Measurements from ENCODE around the gene MARCHF4.
"Not testable (repeated sequence)": the region's sequence is repeated elsewhere in the genome, so short reads cannot be mapped to it uniquely, and the experiment has no call there.

Gene MARCHF4

DNA sequence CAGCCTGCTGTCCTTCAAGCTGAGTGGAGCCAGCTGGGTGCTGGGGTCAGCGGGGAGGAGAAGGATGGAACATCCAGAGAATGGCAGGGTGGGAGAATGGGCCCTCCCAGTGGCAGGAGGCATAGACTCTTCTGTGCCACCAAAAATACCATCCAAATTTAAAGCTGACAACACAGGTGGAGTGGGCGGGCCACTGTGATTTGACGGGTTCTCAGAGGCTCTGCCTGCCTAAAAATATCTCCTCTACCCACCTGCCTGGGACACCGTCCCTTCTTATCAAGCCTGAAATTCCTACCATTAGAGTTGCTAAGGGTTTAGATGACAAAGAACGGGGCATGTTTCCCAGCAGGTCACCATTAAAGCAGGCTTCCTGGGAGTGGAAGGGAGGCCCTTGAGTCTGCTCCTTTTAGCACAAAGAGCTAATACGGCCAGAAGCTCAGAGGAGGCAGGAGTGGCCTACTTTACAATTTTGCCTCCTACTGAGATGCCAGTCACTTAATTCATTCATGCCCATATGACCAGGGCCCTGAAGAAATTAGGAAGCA, 19.8 kb upstream of the MARCHF4 start:
- DNase-seq (ENCODE audit: low read depth in 2 of 2) = no peak

DNA sequence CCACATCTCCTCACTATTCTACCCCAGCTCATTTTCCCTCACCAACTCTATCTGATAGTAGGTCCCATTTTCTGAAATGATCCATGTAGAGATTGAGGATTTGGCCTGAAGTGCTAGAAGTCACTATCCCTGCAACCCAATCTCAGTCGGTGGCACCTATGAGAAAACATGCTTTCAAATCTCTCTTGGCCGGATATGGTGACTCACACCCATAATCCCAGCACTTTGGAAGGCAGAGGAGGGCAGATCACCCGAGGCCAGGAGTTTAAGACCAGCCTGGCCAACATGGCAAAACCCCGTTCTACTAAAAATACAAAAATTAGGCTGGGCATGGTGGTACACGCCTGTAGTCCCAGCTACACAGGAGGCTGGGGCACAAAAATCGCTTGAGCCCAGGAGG, 19.1 kb upstream of the MARCHF4 start:
- DNase-seq (ENCODE audit: low read depth in 2 of 2) = no peak

DNA sequence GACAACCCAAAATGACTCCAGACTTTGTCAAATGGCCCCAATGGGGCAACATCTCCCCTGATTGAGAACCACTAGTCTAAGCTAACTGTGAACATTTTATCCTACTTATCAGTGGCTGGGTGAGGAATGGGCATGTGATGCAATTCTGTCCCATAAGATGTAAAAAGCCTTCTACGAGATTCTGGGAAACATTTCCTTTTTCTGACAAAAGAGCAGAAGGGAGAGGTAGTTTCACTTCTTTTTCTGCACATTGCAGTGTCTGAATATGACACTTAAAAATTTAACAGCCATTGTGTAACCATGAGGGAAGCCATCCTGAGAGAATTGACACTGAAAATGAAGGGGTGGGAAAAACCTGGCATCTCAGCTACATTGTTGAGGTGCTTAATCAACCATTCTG, 17.3 kb upstream of the MARCHF4 start:
- DNase-seq (ENCODE audit: low read depth in 2 of 2) = peak in 1 of 2 experiments; percentile 36

DNA sequence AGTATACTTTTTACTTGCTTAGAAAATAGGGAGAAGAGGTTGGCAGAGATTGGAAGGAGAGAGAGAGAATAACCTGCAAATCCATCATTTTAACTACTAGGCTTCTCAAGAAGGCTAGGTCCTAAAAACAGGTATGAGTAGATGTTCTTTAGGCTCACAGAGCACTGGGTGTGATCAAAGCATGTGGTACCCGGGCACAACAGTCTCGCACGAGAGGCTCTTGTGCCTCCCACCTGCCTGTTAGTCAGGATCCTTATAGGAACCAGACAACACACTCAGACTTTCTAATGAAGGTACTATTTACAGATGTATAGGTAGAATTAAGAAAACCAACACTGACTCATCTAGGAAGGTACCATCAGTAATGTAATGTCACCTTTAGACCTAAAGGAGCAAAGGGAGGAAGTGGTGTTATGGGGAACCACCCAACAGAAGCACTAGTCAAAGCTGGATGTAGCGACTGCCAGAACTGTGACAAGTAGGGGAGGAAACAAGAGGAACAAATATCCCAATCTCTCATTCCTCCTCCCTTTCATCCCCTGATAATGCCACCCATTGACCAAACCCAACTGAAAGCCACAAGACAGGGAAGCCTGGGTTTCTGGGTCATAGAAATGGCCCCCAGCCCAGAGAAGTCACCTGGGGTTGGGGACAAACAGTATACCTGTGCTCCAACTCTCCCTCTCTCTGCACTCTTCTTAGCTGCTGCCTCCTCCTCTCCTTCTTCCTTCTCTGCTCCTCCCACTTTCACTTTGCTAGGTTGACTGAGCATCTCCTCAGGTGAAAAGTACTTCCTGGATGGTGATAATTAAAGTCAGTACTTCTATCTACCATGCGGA, 16.0 kb upstream of the MARCHF4 start:
- DNase-seq (ENCODE audit: low read depth in 2 of 2) = no peak

DNA sequence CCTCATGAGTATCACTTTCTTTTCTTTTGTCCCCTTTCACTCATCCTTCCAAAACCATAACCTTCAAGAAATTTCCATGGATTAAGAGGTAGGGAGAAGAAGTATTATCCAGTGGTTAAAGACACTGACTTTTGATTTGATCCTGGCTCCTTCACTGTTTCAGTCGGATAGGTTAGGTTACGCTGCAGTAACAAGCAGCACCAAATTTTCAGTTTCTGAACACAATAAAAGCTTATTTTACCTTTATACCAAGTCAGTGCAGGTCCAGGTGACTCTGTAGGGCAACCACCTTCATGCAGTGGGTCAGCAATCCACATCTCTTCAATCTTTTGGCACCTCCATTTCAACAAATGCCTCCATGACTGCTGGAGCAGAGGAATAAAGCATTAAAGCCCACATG, 15.0 kb upstream of the MARCHF4 start:
- no peak for DNase-seq (ENCODE audit: low read depth in 2 of 2)

DNA sequence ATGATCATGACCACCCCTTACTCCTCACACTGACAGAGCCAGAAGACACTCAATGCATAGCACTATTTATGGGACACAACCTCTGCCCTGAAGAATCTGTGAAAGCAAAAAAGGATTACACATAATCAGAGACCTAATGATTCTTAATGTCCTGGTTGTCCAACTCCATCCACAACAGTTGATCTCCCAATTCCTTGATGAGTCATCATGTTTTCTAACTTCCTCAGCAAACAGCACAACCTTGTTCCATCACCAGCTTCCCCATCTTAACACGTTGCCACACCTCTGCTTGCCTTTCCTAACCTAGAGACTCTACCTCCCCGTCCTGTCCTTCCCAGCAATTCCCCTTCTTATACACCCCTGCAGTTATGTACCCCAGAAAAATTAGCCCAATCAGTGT, 13.2 kb upstream of the MARCHF4 start:
- DNase-seq (ENCODE audit: low read depth in 2 of 2) = no peak

DNA sequence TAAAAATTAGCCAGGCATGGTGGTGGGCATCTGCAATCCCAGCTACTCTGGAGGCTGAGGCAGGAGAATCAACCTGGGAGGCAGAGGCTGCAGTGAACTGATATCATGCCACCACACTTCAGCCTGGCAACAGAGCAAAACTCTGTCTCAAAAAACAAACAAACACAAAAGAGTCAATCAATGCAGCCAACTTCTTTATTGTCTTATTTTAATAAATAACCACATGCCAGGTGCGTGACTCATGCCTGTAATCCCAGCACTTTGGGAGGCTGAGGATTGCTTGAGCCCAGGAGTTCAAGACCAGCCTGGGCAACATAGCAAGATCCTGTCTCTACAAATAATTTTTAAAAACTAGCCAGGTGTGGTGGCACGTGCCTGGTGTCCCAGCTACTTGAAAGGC, 12.1 kb upstream of the MARCHF4 start:
- DNase-seq (ENCODE audit: low read depth in 2 of 2) = not testable (repeated sequence)

DNA sequence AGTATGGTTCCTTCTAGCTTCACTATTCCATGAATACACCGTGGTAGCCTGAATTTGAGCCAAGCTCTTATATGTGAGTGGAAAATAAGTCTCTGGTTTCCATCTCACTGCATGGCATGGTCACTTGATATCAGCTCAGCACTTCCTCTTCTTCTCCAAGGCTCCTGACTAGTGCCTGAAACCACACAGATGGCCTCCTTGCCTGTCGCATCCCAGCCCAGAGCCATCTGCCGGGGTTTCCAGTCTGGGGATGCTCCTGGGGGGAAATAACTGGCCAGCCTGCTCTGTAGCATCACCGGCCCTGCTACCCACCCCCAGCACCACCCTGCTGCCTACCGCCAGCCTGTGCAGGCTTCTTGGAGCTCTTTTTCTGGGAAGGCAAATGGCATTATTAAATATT, 7.7 kb upstream of the MARCHF4 start:
- DNase-seq (ENCODE audit: low read depth in 2 of 2) = no peak

DNA sequence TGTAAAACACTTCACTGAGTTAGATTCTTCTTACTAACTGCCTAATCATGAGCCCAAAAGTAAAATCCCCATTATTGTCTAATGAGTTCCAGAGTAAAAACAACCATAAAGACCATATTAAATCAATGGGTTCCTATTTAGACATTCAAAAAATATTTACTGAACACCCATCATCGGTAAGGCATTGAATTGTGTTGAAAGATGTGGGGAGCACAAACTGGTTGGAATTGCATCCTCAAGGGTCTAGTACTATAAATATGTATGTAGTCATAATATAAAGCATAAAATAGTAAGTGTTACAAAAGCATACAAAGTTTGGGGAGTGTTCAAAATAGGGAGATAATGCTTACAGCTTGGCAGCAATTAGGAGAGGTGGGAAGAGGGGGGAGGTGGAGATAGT, 3.0 kb upstream of the MARCHF4 start:
- DNase-seq (ENCODE audit: low read depth in 2 of 2) = peak; percentile 47 to 48

DNA sequence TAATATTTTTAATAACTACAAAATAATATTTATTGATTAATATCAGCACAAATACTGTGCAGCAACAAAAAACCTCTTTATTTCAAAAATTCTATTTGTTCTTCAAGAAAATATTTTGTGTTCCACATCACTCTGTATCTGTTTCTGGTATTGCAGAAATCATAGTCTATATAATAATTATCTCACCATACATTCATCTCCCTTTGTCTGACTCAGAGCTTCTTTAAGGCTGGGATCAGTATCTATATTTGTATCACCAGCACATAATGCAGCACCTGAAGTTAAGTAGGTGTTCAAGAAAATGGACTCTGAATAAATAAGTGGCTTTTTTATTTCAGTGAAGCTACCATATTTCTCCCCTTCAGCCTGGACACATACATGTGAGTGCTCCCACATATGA, 1.6 kb upstream of the MARCHF4 start:
- no peak for DNase-seq (ENCODE audit: low read depth in 2 of 2)

DNA sequence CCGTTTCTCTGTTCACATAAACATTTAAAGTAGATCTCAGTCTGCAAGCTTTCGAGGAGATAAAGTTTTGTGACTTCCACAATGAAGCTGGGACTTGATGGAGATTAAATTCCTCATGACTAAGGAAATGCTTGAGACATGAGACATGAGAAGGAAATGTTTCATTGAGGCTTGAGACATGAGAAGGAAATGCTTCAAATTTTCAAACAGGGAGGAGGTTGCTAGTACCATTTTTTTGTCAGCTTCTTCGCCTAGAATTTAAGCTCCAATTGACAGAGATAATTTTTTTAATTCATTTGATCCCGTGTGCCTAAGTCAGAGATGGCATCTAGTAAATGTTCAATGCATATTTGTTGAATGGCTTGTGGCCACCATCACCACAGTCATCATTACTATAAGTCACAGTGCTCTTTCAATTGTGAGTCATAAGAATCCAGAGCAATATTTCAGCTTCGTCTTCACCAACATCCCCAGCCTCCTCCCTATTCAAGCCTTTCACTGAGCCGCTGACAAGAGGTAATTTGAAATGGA, 543 bp upstream of the MARCHF4 start:
- peak; percentile 77 to 78 for DNase-seq (ENCODE audit: low read depth in 2 of 2)

DNA sequence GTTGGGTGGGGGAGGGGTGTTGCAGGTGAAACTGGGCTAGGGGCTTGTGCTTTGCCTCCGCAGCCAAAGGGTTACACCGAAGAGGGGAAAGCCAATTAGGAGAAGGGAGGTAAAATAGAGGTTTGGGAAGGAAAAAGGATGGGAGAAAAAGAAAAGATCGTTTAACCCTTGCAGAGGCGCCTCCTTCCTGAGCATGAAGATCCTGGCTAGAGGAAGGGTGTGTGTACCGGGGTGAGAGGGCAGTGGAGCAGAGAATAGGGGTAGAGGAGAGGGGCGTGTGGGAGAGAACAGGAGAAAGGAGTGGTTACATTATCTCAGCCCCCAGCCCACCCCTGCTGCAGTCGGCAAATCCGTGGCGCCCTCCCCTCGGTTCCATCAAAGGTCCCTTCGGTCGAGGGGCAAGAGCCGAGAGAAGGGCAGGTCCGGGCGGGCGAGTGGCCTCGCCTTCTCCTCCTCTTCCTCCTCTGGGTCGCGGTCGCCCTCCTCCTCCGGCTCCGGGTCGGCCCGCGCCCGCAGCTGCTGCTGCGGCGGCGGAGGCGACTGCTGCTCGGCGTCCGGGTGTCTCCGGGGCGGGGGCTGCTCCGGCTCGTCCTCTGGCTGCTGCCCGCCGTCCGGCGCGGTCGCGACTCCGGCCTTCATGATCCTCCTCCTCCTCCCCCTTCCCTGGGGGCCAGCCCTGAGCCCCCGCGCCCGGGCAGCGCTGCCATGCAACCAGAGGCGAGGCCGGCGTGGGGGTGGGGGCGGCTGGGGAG, 1.1 kb downstream of the MARCHF4 start:
- no peak for DNase-seq (ENCODE audit: low read depth in 2 of 2)

DNA sequence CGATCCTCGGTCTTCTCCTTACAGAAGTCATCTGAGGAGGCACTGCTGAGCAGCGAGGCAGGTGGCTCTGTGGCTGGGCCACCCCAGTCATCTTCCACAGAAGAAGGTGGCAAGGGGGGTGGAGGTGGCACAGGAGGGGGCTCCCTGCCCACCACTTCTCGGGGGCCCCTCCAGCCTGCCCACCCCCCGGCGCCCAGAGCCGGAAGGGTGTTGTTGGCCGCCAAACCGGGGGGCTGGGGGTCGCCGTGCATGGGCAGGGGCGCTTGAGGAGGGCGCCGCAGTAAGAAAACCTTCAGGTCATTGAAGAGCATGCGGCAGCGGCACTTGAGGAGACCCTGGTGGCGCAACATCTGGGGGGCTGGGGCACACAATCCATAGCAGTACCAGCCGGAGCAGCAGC, 2.5 kb downstream of the MARCHF4 start:
- no peak for DNase-seq (ENCODE audit: low read depth in 2 of 2)

DNA sequence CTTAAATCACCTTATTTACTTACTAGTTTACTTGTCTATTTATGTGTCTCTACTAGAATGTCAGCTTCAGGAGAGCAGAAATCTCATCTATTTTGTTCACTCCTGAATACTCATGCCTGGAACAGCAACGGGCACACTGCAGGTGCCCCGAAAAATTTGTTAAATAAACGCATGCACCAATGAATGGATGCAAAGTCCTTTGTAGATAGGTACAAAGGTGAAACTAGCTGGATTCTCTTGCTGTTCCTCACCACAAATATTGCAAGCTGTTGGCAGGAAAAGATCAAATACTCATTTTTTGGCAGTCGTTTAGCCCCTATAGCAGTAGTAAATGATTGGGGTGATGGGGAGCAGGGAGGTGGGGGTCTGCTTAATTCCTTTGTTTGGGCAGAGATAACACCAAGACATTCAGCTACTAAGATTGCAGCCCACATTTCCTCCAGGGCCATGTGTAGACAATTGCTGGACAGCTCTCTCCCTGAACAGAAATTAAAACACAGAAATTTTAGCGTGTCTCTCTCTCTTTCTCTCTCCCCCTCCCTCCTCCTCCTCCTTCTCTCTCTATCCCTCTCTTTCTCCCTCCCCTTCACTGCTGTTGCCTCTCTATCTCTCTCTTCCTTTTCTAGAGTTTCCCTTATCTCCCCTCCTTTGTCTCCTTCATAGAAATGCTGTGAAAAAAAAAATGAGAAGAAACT, 5.4 kb downstream of the MARCHF4 start:
- DNase-seq (ENCODE audit: low read depth in 2 of 2) = no peak

DNA sequence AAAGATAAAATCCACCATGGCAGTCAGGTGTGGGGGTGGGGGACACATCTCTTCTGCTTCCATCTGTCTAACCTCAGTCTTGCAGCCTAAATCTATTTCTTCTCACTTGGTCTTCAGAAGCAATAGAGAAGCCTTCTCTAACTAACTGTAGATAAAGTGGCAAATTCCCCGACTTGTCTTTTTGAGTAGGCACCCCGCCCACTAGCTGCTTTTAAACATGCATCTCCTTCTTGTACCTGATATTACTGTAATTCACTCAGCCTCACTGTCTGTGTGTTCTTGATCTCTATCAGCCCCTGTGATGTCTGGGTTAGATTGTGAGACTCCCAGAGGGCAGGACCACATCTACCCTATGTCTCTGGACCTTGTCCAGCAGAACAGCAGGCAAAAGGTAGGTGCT, 6.8 kb downstream of the MARCHF4 start:
- DNase-seq (ENCODE audit: low read depth in 2 of 2) = no peak

DNA sequence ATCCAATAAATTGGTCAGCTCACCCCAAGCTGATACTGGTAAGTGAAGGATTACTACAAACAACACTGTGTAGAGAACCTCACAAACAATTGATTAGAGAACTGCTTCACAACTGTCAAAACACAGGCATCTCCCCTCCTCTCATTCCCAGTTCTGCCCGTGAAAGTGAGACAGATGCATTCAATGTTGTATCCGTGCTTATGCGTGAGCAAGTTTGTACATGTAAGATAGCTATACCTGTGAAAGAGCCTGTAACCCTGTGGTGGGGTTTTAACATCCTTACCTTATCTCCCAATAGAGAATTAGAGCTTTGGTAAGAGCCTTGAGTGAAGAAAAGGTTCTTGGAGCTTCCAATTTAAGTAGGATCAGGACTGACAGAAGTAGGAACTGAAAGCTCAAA, 9.1 kb downstream of the MARCHF4 start:
- no peak for DNase-seq (ENCODE audit: low read depth in 2 of 2)

DNA sequence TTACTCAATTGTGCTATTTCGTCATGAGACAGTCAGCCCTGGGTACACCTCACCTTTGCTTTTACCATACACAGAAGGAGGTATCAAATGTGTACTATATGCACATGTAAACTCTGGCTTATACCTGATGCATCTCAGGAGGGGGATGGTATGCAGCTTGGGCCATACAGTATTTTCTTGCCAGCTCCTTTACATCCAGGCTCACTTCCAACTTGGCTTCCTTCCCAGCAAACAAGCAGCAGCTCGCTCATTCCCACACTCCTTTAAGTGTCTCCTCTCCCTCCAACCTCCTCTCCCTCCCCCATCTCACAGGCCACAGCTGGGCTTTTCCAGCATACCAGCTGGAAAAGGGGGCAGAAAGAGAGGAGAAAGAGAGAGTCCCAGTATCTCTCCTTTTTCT, 9.6 kb downstream of the MARCHF4 start:
- peak; percentile 88 to 91 for DNase-seq (ENCODE audit: low read depth in 2 of 2)

DNA sequence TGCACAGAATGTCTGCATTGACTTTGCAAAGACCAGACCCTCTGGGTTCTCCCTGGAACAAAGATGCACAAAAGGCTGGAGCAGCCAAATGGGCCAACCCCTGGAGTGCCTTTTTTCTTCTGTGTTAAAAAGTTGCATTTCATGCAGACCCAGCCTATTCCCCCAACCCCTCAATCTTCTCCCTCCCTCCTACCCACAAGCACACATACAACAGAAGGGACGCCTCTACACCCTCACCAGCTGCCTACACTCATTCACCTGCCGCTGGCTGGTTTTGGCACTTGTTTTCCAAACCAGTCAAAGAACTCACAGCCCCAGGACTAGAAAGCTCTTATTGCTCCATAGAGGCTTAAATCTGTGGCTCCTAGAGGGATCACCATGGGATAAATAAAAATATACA, 16.6 kb downstream of the MARCHF4 start:
- DNase-seq (ENCODE audit: low read depth in 2 of 2) = no peak

DNA sequence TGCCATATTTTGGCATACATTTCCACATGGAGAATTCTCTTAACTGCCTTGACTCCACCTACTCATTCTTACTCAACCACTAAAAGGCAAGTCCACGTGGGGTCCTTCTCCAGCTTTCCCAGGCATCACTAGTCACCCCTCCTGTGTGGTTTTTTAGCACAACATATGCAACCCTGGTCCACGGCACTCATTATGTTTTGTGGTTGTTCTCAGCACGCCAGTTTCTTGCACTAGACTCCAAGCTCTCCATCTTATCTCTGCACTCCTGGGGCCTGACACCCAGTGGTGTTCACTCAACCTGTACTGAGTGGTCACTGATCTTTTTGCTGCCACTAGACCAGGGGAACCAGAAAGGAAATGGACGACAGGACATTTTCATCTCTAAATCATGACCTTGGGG, 18.0 kb downstream of the MARCHF4 start:
- no peak for DNase-seq (ENCODE audit: low read depth in 2 of 2)

DNA sequence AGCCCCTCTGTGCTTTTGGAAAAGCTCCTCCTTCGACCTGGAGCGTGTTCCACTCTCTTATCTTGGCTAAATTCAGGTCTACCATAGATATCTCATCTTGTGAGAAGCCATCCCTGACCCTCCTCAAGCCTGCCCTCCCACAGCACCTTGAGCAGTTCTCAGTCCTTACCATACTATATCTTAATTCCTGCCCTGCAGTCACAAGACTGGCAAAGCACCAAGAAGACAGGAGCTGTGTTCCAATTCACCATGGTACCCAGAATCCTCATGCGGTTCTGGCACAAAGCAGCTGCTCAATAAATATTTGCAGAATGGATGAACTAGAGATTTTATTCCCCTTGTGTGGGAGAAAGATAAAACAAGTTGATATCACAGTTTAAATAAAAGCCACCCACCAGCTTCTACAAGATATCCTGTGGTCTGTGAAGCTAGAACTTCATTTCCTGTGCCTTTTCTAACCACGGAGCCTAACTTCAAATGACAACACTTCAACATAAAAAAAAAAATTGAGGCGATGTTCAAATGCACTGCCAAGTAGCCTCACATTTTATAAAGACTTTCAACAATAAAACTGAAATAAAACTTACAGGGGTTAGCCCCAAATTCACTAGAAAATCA, 19.5 kb downstream of the MARCHF4 start:
- DNase-seq (ENCODE audit: low read depth in 2 of 2) = no peak

DNA sequence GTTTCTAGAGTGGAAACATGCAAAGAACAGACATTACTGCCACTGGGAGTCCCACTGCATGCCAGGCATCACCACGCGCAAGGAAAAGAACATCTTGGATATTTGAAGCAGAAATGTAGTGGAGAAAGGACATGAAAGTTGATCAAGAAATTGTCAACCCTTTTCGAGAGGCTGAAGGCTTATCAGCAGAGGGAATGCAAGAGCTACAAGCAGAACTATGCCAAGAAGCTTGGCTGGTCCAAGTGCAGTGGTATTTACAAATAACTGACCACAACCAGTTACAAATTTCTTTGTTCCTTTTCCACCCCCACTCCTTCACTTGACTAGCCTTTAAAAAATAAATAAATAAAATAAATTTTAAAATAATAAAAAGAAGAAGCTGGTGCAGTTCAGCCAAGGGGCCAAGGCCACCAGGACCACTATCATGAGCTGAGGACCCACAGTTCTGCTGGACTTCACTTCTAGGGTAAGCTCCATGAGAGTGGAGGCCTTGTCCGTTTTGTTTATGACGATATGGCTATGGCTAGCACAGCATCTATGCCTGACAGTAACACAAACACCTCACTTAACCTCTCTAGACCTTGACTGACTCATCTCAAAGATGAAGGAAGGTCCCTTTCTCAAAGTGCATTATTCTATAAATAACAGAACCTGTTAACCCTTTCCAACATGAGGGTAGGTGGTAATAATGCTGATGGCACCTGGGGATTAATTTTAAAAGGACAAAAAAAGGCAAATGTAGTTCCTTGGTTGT, 20.9 kb downstream of the MARCHF4 start:
- DNase-seq (ENCODE audit: low read depth in 2 of 2) = no peak
